GM12875 (cell line): ENCODE data around the gene JAKMIP1.

ENCODE experiments used
- H3K4me3 ChIP-seq: one replicate; pipeline ENCODE4 v1.5.1; 2011; ENCODE audit warnings: low read depth, low read length, control low read depth
- TF ChIP-seq, protein P1 (sequence below): IDR thresholded peaks from 2 replicates; pipeline ENCODE4 v1.5.1; 2011; ENCODE audit warnings: low read depth, mild to moderate bottlenecking, control low read depth, inconsistent platforms, low read length, moderate library complexity, borderline replicate concordance; ENCODE audit not compliant: insufficient read depth

JAKMIP1 gene

DNA sequence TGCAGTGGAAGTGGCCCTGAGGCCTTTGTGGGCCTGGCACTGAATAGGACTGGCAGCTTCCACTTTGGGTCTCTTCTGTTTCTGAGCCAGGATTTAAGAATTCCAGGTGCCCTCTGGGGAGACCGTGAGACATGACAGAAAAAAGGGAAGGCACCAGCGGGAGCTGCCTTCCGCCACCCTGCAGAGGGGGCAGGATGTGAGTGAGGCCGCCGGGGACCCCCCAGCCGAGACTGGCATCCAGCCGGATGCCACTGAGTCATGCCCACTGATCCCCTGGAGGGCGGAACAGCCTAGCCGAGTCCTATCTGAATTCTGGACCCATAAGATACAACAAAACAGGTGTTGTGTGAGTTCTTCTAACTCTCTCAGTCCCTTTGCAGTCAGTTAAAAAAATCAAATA, 223.4 kb downstream of the JAKMIP1 start:
- TF ChIP-seq, protein P1, sequence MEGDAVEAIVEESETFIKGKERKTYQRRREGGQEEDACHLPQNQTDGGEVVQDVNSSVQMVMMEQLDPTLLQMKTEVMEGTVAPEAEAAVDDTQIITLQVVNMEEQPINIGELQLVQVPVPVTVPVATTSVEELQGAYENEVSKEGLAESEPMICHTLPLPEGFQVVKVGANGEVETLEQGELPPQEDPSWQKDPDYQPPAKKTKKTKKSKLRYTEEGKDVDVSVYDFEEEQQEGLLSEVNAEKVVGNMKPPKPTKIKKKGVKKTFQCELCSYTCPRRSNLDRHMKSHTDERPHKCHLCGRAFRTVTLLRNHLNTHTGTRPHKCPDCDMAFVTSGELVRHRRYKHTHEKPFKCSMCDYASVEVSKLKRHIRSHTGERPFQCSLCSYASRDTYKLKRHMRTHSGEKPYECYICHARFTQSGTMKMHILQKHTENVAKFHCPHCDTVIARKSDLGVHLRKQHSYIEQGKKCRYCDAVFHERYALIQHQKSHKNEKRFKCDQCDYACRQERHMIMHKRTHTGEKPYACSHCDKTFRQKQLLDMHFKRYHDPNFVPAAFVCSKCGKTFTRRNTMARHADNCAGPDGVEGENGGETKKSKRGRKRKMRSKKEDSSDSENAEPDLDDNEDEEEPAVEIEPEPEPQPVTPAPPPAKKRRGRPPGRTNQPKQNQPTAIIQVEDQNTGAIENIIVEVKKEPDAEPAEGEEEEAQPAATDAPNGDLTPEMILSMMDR, result no peak
- no peak overlapping the region for H3K4me3 ChIP-seq

DNA sequence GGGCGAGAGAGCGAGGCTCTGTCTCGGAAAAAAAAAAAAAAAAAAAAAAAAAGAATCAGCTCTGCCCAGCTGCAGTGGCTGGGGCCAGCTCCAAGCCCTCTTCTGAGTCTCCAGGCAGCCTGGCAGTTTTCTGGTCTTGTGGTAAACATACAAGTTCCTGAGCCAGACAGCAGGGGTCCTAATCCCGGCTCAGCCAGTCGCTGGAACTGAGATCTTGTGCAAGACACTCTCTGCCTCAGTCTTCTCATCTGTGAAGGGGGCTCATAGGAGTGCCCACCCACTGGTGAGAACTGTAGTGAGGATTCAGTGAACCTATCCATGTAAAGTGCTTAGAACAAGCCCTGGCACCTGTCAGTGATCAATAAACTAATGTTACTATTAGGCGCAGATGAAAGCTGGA, 223.9 kb downstream of the JAKMIP1 start:
- no peak overlapping the region for H3K4me3 ChIP-seq
- TF ChIP-seq, protein P1, result no peak
